SK-N-SH (cell line): ENCODE results near the gene PDCL2. TPM values are rescaled to one million over a fixed set of nuclear protein-coding genes. Genes with fewer than 3 reads are reported as not detected.
"Not testable (repeated sequence)": the region's sequence is repeated elsewhere in the genome, so short reads cannot be mapped to it uniquely, and the experiment has no call there.

ENCODE experiments used
- CTCF ChIA-PET: fragments of 300-600, 350-600 bp; formaldehyde crosslinking; extraction: SDS; loops from one replicate; lab custom pipeline; 2021; lab: Yijun Ruan, JAX
- POLR2A ChIA-PET: fragments of 350-600 bp; sonication (Branson Sonifier 250); formaldehyde crosslinking; extraction: SDS; loops from one replicate; lab custom pipeline; 2020; ENCODE audit warnings: antibody characterized with exemption, inconsistent platforms; lab: Yijun Ruan, JAX
- DNase-seq: peaks from one replicate; pipeline ENCODE4 v3.0.0; 2012
- H2AFZ ChIP-seq: fragments of 200-600 bp; sonication (generic); 2 replicates; pipeline ENCODE4 v1.8.1; 2016; ENCODE audit warnings: antibody characterized with exemption, mild to moderate bottlenecking, low read depth
- H3F3A ChIP-seq: fragments of 200-600 bp; sonication (generic); replicated peaks from 2 replicates; pipeline ENCODE3; 2016; ENCODE audit warnings: antibody characterized with exemption, mild to moderate bottlenecking; ENCODE audit not compliant: insufficient read depth
- H3K27ac ChIP-seq, 2 experiments: fragments of 200-500 bp in 1 of 2; fragments of 200-600 bp in 1 of 2; sonication (Bioruptor generic) in 1 of 2; sonication (generic), shearing (Covaris generic) in 1 of 2; 2 replicates each; pipeline versions ENCODE4 v1.5.1 to v1.6.1; 2014 to 2016; ENCODE audit warnings: low read depth in 2 of 2, inconsistent platforms in 1 of 2, low read length in 1 of 2, mild to moderate bottlenecking in 1 of 2, mixed read lengths in 1 of 2
- H3K27me3 ChIP-seq: fragments of 200-600 bp; sonication (generic), shearing (Covaris generic); 2 replicates; pipeline ENCODE4 v1.6.1; 2016; ENCODE audit warnings: mixed run types; ENCODE audit not compliant: insufficient read depth
- H3K36me3 ChIP-seq, 2 experiments: fragments of 200-500 bp in 1 of 2; fragments of 200-600 bp in 1 of 2; sonication (Bioruptor generic) in 1 of 2; sonication (generic) in 1 of 2; replicated peaks in 1 of 2; 2 replicates each; pipeline versions ENCODE3 to v1.5.1; 2014 to 2016; ENCODE audit warnings: low read length in 1 of 2, mild to moderate bottlenecking in 1 of 2; ENCODE audit not compliant: insufficient read depth in 2 of 2, control insufficient read depth in 1 of 2
- H3K4me1 ChIP-seq, 2 experiments: fragments of 200-500 bp in 1 of 2; fragments of 200-600 bp in 1 of 2; sonication (Bioruptor generic) in 1 of 2; sonication (generic), shearing (Covaris generic) in 1 of 2; 2 replicates each; pipeline versions ENCODE4 v1.5.1 to v1.6.1; 2014 to 2016; ENCODE audit warnings: low read depth in 1 of 2, low read length in 1 of 2, mixed run types in 1 of 2; ENCODE audit not compliant: insufficient read depth in 2 of 2, control insufficient read depth in 1 of 2
- H3K4me2 ChIP-seq: fragments of 200-600 bp; sonication (generic), shearing (Covaris generic); 2 replicates; pipeline ENCODE4 v1.6.1; 2017; ENCODE audit warnings: mixed run types
- H3K4me3 ChIP-seq, 2 experiments: fragments of 200-500 bp in 1 of 2; fragments of 200-600 bp in 1 of 2; sonication (Bioruptor generic) in 1 of 2; sonication (generic), shearing (Covaris generic) in 1 of 2; 2 replicates each; pipeline versions ENCODE4 v1.5.1 to v1.8.1; 2014 to 2016; ENCODE audit warnings: low read depth in 2 of 2, inconsistent platforms in 1 of 2, low read length in 1 of 2, mild to moderate bottlenecking in 1 of 2, mixed read lengths in 1 of 2, moderate library complexity in 1 of 2
- H3K79me2 ChIP-seq: fragments of 200-600 bp; sonication (generic); 2 replicates; pipeline ENCODE4 v1.8.1; 2017; ENCODE audit warnings: mild to moderate bottlenecking; ENCODE audit not compliant: insufficient read depth
- H3K9ac ChIP-seq: fragments of 200-600 bp; sonication (generic); 2 replicates; pipeline ENCODE4 v1.6.1; 2017; ENCODE audit warnings: mixed run types
- H3K9me2 ChIP-seq: fragments of 200-600 bp; sonication (generic); 2 replicates; pipeline ENCODE4 v1.6.1; 2017; ENCODE audit warnings: mixed run types
- H3K9me3 ChIP-seq: fragments of 200-600 bp; sonication (generic); 2 replicates; pipeline ENCODE4 v1.6.1; 2017; ENCODE audit warnings: mixed run types, mild to moderate bottlenecking, moderate library complexity
- H4K20me1 ChIP-seq: fragments of 200-600 bp; sonication (generic); 2 replicates; pipeline ENCODE4 v1.6.1; 2017; ENCODE audit warnings: mild to moderate bottlenecking, mixed run types; ENCODE audit not compliant: insufficient read depth
- GATA2 ChIP-seq: sonication (generic); formaldehyde crosslinking; IDR thresholded peaks from 2 replicates; pipeline ENCODE4 v1.5.0; 2020; ENCODE audit warnings: mild to moderate bottlenecking, missing genetic modification reagents
- RAD21 ChIP-seq: IDR thresholded peaks from 2 replicates; pipeline ENCODE4 v1.6.1; 2012; ENCODE audit warnings: mild to moderate bottlenecking, low read length
- RCOR1 ChIP-seq: fragments of 150-350 bp; IDR thresholded peaks from 2 replicates; pipeline ENCODE4 v1.6.1; 2017; ENCODE audit warnings: antibody characterized with exemption, low read length
- SMC3 ChIP-seq: IDR thresholded peaks from 2 replicates; pipeline ENCODE4 v1.6.1; 2012; ENCODE audit warnings: low read depth, low read length, improper control_type of control experiment
- TEAD4 ChIP-seq: IDR thresholded peaks from 2 replicates; pipeline ENCODE4 v1.4.0; 2012; ENCODE audit warnings: mild to moderate bottlenecking, borderline replicate concordance; ENCODE audit not compliant: insufficient read depth
- WGBS: methylation state at CpG from one replicate; pipeline ENCODE4 v1.1.6; 2017; ENCODE audit warnings: low lambda C conversion rate; 5-methylcytosine and 5-hydroxymethylcytosine counted together
- polyA plus RNA-seq, 3 experiments: library from polyadenylated mRNA; depleted of rRNA; stranded (reverse); fragments of >200 nt; gene quantifications; 2 replicates each; pipeline ENCODE4 v1.2.3, GENCODE V29; 2012
- TF ChIP-seq, protein P1 (sequence below): IDR thresholded peaks from 2 replicates; pipeline ENCODE4 v1.6.1; 2012; ENCODE audit warnings: mild to moderate bottlenecking, low read depth, low read length, moderate library complexity
- TF ChIP-seq, protein P2 (sequence below): IDR thresholded peaks from 2 replicates; pipeline ENCODE4 v1.4.0; 2012; ENCODE audit warnings: low read depth
- TF ChIP-seq, protein P3 (sequence below): fragments of 150-350 bp; IDR thresholded peaks from 2 replicates; pipeline ENCODE4 v1.6.1; 2017; ENCODE audit warnings: antibody characterized with exemption, low read length, low read depth, borderline replicate concordance

The PDCL2 gene
- polyA plus RNA-seq, 1 of the 3 experiments (the other 2 are of a cell fraction) = not detected

DNA sequence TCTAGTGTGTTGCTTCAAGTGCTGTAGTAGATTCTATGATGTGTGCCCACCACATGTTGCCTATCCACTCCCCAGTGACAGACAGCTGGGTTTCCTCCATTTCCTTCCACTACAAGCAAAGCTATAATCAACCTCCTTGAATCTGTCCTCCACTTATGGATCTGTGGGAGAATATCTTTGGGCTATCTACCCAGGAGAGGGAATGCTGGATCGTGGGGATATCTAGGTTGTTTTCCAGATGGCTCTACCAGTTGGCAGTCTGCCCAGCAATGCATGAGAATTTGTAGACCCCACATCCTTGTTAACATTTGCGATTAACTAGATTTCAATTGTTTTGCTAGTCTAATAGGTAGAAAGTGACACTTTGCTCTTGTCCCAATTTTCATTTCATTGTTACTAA is 33.8 kb upstream of the PDCL2 start:
- no peak overlapping the region for H3K4me2 ChIP-seq
- TF ChIP-seq, protein P1, sequence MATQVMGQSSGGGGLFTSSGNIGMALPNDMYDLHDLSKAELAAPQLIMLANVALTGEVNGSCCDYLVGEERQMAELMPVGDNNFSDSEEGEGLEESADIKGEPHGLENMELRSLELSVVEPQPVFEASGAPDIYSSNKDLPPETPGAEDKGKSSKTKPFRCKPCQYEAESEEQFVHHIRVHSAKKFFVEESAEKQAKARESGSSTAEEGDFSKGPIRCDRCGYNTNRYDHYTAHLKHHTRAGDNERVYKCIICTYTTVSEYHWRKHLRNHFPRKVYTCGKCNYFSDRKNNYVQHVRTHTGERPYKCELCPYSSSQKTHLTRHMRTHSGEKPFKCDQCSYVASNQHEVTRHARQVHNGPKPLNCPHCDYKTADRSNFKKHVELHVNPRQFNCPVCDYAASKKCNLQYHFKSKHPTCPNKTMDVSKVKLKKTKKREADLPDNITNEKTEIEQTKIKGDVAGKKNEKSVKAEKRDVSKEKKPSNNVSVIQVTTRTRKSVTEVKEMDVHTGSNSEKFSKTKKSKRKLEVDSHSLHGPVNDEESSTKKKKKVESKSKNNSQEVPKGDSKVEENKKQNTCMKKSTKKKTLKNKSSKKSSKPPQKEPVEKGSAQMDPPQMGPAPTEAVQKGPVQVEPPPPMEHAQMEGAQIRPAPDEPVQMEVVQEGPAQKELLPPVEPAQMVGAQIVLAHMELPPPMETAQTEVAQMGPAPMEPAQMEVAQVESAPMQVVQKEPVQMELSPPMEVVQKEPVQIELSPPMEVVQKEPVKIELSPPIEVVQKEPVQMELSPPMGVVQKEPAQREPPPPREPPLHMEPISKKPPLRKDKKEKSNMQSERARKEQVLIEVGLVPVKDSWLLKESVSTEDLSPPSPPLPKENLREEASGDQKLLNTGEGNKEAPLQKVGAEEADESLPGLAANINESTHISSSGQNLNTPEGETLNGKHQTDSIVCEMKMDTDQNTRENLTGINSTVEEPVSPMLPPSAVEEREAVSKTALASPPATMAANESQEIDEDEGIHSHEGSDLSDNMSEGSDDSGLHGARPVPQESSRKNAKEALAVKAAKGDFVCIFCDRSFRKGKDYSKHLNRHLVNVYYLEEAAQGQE = no peak
- TF ChIP-seq RAD21 (no peak), RCOR1 (peak; percentile 47; the same call in 1 of the 2 replicates), TEAD4 (no peak), SMC3 (no peak), GATA2 (CRISPR knock-in tag) (peak; percentile 65)
- TF ChIP-seq, protein P2, sequence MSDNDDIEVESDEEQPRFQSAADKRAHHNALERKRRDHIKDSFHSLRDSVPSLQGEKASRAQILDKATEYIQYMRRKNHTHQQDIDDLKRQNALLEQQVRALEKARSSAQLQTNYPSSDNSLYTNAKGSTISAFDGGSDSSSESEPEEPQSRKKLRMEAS = no peak
- TF ChIP-seq, protein P3, sequence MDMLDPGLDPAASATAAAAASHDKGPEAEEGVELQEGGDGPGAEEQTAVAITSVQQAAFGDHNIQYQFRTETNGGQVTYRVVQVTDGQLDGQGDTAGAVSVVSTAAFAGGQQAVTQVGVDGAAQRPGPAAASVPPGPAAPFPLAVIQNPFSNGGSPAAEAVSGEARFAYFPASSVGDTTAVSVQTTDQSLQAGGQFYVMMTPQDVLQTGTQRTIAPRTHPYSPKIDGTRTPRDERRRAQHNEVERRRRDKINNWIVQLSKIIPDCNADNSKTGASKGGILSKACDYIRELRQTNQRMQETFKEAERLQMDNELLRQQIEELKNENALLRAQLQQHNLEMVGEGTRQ = no peak
- H3K4me3 ChIP-seq = no peak overlapping the region
- CTCF ChIA-PET = no interaction called here
- H3K27me3 ChIP-seq = no peaks in the 10 kb centered on the region
- no peaks in the 10 kb centered on the region for H3K36me3 ChIP-seq
- peak overlapping the region in 1 of 2 experiments; percentile 16; a peak in 2 of 4 replicates for H3K27ac ChIP-seq
- no peaks in the 10 kb centered on the region; the same call in 1 of the 2 replicates for H3K79me2 ChIP-seq
- peak; percentile 70 for DNase-seq
- no peaks in the 10 kb centered on the region for H4K20me1 ChIP-seq
- no peaks in the 10 kb centered on the region for H3K9me3 ChIP-seq
- no peaks in the 10 kb centered on the region for H3F3A ChIP-seq
- H2AFZ ChIP-seq = no peak overlapping the region
- WGBS = 18% methylated on average over 2 of the region's 2 CpGs
- no peak overlapping the region for H3K9ac ChIP-seq
- H3K4me1 ChIP-seq = peaks cover 0 to 4% of the 10 kb centered on the region in 2 experiments; a peak in 2 of 4 replicates
- POLR2A ChIA-PET = no interaction called here
- no peaks in the 10 kb centered on the region for H3K9me2 ChIP-seq

DNA sequence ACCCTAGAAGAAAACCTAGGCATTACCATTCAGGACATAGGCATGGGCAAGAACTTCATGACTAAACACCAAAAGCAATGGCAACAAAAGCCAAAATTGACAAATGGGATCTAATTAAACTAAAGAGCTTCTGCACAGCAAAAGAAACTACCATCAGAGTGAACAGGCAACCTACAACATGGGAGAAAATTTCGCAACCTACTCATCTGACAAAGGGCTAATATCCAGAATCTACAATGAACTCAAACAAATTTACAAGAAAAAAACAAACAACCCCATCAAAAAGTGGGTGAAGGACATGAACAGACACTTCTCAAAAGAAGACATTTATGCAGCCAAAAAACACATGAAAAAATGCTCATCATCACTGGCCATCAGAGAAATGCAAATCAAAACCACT is 32.0 kb upstream of the PDCL2 start:
- CTCF ChIA-PET = not testable (repeated sequence)
- WGBS = 25% methylated on average over 1 of the region's 1 CpG

More for the DNA sequence above, 32.0 kb upstream of the PDCL2 start:
- H3K9ac ChIP-seq, H3K36me3 ChIP-seq, H3K4me3 ChIP-seq, H3K27ac ChIP-seq, H3K9me2 ChIP-seq, H3K27me3 ChIP-seq, H3K4me1 ChIP-seq, POLR2A ChIA-PET, DNase-seq, H3K79me2 ChIP-seq, H3K9me3 ChIP-seq, H4K20me1 ChIP-seq, H3K4me2 ChIP-seq, H2AFZ ChIP-seq, H3F3A ChIP-seq: not testable (repeated sequence)
